HG03196 (cell line): Measurements from ENCODE around the gene AP4B1.

Source experiments
- ATAC-seq: cut with Tn5 transposase; IDR thresholded peaks from one replicate; pipeline ENCODE4 v1.9.1; 2021; ENCODE audit not compliant: unreplicated experiment

The AP4B1 gene

DNA sequence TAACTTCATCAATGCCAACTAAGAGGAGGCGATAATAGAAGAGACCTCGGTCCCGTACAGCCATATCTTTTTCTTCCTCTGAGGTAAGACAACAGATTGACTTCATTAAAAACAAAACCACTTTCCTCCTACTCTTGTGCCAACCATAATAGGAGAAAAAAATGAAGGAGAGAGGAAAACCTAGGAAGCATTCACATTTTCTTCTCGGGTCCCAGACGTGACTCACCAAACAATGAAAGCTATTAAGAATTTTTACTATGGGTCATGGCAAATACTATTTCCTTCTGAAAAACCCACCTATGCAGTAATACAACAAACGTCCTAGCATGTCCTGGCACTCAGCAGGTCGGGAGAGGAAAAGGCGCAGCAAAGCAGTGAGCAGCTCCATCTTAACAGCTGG lies 8.6 kb downstream of the AP4B1 start:
- ATAC-seq = no peak

DNA sequence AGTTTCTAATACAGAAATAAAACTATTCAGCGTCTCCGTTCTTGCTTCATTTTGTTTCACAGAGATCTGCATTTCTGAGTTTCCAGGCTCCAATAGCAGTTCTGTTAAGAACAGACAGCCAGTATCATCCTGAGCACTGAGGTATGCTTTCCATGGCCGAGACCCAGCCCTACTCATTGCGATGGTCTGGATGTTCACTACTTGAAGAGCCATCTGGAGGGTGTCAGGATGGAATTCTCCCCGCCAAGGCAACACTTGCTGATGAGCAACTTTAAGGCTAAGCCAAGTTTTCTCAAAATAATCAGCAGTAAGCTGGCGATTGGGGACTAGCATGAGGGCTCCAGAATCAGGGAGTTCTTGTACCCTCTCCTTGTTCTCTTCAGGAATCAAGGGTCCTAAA lies 9.5 kb downstream of the AP4B1 start:
- no peak for ATAC-seq

DNA sequence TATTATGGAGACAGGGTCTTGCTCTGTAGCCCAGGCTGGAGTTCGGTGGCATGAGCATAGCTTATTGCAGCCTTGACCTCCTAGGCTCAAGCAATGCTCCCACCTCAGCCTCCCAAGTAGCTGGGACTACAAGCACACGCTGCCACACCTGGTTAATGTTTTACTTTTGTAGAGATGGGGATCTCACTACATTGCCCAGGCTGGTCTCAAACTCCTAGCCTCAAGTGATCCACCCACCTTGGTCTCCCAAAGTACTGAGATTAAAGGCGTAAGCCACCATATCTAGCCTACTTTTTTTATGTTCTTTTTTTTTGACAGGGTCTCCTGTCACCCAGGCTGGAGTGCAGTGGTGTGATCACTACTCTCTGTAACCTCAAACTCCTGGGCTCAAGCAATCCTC lies 11.3 kb downstream of the AP4B1 start:
- no peak for ATAC-seq

DNA sequence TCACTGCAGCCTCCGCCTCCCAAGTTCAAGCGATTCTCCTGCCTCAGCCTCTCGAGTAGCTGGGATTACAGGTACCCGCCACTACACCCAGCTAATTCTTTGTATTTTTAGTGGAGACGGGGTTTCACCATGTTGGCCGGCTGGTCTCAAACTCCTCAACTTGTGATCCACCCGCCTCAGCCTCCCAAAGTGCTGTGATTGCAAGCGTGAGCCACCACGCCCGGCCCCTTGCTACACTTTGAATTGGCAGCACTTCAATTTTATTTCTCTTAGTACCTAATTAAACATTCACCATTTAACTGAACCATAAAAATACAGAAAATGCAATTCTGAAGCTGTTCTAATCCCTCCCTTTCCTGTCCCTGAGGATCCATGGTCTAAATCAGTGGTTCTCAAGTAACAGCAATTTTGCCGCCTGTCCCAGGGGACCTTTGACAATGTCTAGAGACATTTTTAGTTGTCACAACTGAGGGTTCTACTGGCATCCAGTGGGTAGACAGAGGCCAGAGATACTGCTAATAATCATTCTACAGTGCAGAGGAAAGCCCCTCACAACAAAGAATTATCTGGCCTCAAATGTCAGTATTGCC lies 12.9 kb downstream of the AP4B1 start:
- ATAC-seq = no peak

DNA sequence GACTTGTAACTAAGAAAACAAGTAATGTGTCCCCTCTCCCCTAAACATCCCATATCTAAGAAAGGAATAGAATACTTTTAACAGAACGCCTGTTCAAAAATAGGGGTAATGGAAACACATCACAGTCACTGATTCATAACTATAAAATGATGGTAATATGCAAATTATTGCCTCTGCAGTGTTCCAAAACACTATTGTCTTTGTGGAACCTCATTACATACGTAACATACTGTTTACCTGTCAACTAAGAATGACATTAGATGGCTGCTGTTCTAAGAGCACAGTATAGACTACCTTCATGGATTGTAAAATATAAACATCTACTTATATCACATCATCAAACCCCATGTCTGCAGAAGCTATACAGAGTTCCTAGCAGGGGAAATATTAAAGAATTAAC lies 13.8 kb downstream of the AP4B1 start:
- no peak for ATAC-seq

DNA sequence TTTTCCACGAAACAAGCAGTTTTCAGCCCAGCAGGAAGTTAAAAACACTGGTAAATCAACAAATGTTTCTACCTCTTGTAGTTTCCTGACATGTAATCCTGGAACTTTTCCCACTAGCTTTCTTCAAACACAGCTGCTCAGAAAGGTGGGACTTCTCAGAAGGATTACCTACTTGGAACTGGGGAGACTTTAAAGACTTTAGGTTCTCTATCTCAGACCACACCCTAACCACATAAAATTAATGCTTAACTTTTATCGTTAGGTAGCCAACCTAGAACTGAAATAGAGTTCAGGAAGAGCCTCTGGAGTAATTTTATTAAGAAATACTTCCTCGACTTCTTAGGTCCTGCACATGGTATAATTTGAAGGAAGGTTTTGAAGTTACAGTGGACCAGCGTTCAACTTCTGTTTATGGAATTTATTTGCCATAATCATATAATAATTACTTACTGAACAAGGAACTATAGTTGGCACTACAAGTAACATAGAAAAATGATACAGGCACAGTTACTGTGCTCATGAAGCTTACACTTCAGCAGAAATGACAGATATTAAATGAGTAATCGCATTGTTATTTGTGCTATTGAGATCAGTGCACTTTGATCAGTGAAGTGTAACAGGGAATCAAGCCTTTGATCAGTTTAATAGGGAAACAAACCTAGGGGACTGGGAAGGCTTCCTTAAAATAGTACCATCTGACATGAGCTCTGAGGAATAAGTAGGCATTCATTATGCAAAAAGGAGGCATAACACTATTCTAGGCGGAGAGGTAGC lies 17.0 kb downstream of the AP4B1 start, which contains the start of gene BCL2L15:
Gene BCL2L15 (minus strand): TSS at position 180 of the 774 bp plus-strand sequence. CDS start 206 bp downstream, outside the sequence.
- no peak for ATAC-seq

DNA sequence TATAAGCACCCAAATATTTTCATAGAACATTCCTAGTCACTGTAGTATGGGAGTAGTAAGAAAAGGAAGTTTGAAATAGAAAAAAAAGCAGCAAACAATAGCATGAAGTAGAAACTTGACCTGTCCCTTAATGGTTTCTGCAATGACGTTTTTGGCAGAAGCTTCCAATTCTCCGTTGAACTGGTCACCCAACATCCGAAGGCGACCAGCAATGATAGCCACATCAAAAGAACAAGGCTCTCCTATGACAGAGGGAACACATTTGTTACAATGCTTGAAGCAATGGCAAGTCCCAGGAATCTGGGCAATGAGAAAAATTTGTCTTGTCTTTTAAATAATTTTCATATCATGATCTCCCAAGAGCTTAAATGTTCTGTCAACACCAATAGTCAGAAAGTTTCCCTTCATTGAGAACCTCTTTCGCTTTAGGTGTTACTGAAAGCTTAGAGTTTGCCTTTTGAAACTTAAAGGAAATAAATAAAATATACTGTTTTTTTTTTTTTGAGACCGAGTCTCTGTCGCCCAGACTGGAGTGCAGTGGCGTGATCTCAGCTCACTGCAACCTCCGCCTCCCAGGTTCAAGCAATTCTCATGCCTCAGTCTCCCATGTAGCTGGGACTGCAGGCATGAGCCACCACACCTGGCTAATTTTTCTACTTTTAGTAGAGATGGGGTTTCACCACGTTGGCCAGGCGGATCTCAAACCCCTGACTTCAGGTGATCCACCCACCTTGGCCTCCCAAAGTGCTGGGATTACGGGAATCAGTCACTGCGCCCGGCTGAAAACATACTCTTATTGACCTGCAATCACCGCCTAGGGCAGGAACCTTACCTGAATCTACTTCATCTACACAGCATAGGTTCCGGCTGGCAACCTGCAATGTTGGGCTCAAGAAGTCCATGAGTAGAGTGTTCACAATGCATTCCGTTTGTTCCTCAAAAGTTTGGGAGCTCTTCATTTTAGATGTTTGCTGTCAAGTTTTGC lies 17.9 kb downstream of the AP4B1 start:
- ATAC-seq = no peak

DNA sequence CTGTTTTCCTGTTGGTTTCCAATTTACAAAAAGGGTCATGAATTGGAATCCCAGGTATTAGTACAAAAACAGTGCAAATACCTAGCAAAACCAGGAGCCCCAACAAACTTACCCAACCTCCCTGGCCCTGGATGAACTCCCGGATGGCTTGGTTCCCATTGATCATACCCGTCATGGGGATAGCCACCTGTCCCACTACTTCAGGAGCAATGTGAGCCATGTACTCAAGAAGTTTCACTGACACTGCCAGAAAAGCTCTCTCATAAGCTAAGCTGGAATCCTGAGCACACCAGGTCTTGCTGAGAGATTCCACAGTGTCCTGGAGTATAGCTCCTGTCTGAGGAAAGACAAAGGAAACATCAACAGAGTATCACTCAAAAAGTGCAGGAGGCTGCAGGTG lies 22.9 kb downstream of the AP4B1 start:
- ATAC-seq = no peak

DNA sequence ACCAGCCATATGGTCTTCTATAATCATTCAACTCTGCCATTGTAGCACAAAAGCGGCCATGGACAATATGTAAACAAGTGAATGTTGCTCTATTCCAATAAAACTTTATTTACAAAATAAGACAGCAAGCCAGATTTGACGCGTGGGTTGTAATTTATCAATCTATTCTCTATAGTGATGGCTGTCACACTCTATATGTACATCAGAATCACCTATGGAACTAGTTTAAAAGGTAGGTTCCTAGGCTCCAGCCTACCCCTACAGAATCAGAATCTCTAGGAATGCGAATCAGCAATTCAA lies 24.9 kb downstream of the AP4B1 start:
- no peak for ATAC-seq

DNA sequence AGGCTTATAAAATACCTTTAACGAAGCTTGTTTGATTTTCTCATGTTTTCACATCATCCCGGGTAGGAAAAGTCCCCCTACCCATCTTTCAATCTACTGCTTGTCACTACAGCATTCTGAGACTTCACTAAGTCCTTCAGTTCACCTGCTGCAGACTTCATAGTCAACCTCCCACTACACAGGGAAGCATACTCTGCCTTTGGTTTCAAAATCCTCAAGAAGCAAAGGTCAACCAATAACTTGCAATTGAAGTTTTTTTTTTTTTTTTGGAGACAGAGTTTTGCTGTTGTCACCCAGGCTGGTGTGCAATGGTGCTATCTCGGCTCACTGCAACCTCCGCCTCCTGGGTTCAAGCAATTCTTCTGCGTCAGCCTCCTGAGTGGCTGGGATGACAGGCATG lies 28.4 kb downstream of the AP4B1 start:
- ATAC-seq = no peak

DNA sequence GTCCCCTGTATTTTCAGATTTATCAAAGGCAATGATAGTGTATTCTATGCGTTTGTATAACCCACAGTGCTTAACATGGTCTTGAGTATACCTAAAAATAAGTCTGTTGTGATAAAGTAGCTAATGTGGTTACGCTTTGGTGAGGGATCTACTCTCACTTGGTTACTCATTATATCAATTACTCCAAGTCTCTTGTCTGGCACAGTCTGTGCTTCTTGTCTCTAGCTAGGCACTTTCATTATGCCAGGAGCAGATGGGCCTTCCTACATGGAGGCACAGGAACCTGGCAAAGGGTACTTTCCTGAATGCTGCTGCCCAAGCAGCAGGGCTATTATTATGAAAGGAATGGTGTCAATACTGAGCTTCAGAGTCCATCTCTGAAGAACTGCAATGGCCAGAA lies 28.9 kb downstream of the AP4B1 start:
- ATAC-seq = peak; percentile 42

DNA sequence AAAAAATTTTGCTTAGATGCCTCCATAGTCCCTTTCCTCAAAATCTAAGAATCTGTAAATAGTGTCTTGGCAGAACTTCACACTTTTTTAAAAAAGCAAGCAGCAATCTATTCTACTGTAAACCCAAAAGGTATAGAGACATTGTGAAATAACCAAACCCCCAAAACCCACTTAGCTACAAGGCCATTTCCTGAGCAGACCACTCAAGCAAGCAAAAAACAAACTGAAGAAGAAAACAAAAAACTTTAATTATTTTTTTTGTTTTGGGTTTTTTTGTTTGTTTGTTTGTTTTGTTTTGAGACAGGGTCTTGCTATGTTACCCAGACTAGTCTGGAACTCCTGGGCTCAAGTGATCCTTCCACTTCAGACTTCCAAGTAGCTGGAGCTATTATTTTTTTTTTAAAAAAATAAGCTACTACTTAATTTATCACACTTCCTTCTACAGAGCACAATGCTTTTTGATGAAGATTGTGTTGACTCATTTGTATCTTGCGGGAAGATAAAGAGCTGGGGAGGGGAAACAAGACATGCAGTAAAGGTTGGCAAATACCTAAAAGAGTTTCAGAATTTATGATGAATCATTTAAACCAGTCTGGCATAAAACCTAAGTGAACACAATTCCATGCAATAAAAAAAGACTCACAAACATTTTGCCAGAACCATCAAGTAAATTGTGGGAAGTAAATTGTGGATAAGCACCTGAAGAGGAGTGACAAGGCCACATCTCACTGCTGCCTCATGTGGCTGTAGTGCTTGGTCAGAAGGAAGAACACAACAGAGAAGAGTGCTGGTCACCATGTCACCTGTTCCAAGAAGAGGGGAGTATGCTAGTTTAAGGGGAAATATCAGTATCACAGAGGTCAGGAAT lies 30.4 kb downstream of the AP4B1 start:
- ATAC-seq = no peak

DNA sequence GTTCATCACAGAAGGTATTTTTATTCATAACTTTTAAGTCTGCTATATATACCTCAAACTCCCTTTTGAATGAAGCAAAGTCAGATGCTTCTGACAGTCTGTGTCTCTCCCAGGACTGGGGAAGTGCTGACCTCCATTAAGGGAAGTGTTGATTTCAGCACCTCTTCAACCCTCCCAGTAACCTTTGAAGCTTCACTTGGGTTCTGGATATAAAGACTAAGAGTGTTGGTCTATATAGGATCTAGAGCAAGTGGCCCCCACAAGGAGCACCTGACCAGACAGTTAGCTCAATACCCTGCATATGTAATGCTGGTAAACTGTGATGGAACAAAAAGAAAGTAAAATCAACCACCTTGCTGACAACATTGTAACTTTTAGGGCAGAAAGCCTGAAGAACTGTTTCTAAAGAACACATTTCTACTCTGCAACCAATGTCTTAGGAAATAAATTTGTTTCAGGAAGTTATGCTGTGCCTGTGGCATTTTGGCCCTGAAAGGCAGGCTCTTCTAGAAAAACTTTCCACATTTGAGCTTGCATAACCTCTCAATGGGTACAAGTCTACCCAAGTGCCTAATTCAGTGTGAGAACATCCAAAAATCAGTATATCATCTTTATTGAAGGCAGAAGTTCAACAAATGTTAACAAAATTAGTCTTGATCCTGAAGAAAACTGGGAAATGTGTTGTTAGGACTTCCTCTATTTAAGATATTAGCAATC lies 32.2 kb downstream of the AP4B1 start:
- ATAC-seq = no peak

DNA sequence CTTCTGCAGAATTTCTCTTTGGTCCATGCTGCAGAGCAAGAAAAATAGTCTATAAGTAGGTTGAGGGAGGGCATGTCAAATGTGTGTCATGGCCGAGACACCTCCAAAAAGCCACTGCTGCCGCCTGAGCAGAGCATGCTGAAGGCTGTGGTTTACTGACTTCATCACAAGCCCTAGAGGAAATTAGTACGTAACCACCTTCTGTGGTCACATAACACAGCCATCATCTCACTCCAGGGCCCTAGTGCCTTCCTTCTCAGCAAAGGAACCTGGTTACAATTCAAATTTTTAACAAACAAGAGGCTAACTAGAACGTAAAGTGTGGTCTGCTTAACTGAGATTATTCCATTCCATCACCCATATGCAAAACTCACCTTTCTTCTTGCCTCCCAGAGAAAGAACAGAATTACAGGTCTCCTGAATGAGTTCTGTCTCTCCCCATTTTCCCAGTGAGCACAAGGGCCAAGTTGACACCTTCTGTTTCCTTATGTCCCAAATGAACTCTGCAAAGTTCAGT lies 32.9 kb downstream of the AP4B1 start, which contains the start of gene PTPN22:
Gene PTPN22 (minus strand): TSS at position 116 of the 517 bp plus-strand sequence.
- ATAC-seq = peak; percentile 88

DNA sequence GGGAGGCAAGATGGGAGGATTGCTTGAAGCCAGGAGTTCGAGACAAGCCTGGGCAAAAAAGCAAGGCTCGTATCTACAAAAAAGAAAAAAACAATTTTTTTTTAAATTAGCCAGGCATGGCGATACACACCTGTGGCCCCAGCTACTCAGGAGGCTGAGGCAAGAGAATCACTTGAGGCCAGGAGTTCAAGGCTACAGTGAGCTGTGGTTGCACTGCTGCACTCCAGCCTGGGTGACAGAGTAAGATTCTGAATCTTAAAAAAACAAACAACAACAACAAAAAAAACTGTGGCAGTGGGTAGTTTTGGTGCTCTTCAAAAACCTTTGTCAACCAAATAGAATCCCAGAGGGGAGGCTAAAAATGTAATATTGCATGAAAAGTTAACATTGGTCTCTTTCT lies 33.8 kb downstream of the AP4B1 start:
- no peak for ATAC-seq

DNA sequence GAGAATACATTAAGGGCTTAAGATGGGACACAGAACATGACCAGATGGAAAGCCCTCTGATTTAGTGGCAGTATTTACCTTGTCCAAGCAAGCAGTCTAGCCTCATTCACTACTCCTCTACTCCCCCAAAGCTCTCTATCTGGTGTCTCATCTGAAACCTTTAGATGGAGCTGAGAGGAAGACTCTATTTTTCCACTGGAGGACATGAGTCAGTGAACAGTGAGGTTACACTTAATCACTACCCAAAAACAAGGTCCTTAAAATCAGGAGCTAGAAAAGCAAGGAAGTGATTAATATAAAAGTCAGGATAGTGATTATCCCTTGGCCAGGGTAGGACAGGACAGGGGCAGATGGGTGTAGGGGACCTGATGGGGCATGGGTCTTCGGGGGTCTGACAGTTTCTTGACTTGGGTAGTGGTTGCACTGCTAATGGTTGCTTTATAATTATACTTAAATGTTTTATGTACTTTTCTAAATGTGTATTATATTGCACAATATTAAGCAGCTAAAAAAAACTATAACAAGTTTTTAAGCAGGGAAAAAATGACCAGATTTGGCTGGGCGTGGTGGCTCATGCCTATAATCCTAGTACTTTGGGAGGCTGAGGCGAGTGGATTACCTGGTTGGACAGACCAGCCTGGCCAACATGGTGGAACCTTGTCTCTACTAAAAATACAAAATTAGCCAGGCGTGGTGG lies 36.1 kb downstream of the AP4B1 start:
- ATAC-seq = no peak

DNA sequence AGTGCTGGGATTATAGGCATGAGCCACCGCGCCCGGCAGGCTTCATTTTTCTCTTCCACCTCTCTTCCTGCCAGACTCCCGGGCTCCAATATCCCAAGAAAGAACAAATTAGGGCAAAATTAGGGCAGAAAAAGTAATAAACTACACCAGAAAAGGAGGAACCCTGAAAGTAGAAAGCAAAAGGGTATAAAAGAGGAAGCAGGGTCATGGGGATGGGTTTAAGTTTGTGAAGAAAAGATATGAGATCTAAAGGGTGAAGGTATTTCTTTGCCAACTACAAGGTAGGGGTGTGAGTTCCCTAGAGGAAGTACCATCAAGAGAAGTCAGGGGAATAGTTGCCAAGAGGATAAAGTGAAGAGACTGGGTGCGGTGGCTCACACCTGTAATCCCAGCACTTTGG lies 43.0 kb downstream of the AP4B1 start:
- ATAC-seq = no peak

DNA sequence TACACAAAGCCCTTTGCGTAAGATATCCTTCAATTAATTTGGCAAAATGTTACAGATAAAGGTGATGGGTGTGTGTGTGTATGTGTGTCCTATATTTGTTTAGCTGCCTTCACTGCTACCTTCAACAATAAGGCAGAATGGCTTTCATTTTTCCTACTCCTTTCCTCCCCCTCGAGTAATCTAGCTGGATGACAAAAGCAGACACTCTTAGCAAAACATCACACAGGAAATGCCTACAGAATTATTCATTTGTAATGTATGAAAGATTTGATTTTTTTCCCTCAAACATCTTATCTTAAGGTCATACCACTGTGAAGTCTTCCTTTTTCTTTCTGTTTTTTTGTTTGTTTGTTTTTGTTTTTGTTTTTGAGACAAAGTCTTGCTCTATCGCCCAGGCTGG lies 43.7 kb downstream of the AP4B1 start:
- no peak for ATAC-seq

DNA sequence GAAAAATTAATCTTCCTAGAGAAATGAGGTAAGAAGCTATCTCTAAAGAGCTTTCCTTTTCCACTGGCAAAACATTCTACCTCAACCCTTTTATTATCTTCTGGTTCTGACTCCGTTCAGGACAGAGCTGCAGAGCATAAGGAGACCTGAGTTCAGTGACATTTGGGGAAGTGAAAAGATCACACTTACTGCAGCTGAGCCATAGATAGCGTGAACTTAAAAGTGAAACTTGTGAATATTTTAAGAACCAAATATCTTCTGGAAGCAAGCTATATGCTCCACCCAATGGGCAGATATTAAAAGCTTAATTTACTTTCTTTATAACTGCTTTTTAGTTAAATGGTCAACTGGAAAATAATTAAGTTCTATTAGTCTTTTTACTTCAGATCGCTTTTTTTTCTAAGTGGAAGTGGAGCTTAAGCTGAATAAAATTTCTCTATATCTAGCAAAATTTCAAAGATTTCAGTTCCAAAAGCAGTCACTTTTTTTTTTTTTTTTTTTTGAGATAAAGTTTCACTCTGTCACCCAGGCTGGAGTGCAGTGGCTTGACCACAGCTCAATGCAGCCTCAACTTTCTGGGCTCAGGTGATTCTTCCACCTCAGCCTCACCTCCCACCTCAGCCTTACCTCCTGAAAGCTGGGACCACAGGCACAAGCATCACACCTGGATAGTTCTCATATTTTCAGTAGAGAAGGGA lies 45.0 kb downstream of the AP4B1 start:
- peak; percentile 82 for ATAC-seq
